Psoas muscle (tissue), 8 donors: ENCODE measurements around the gene PPP2R1A. TPM values are rescaled to one million over a fixed set of nuclear protein-coding genes. Genes with fewer than 3 reads are reported as not detected.
"Not testable (repeated sequence)": the region's sequence is repeated elsewhere in the genome, so short reads cannot be mapped to it uniquely, and the experiment has no call there.

ENCODE experiments used
- ATAC-seq, 4 donors: fragments of 200-7000 bp; cut with Tn5 transposase; one replicate each; pipeline ENCODE4 v1.9.1; 2020; ENCODE audit warnings: moderate library complexity in 3 of 4, mild to moderate bottlenecking in 2 of 4
- DNase-seq, 2 donors: peaks; one replicate each; pipeline ENCODE4 v3.0.0-alpha.2; 2020
- H3K27ac ChIP-seq: fragments of 200-600 bp; one replicate; pipeline ENCODE4 v1.8.0; 2022
- H3K27me3 ChIP-seq, 3 donors: fragments of 200-600 bp in 1 of 3; one replicate each; pipeline versions ENCODE4 v1.6.1 to v1.8.0; 2013 to 2022; ENCODE audit warnings: low read length in 2 of 3, mild to moderate bottlenecking in 2 of 3, moderate library complexity in 1 of 3; ENCODE audit not compliant: insufficient read depth in 3 of 3
- H3K36me3 ChIP-seq, 2 donors: fragments of 200-600 bp in 1 of 2; one replicate each; pipeline versions ENCODE4 v1.6.1 to v1.8.0; 2013 to 2022; ENCODE audit warnings: low read depth in 1 of 2, mild to moderate bottlenecking in 1 of 2, moderate library complexity in 1 of 2; ENCODE audit not compliant: insufficient read depth in 1 of 2
- H3K4me1 ChIP-seq: fragments of 200-600 bp; one replicate; pipeline ENCODE4 v1.8.0; 2022
- H3K4me3 ChIP-seq: fragments of 200-600 bp; one replicate; pipeline ENCODE4 v1.8.0; 2022; ENCODE audit warnings: mild to moderate bottlenecking
- H3K9me3 ChIP-seq: fragments of 200-600 bp; one replicate; pipeline ENCODE4 v1.8.0; 2022
- WGBS, 3 donors: extraction: QIAGEN DNeasy Blood & Tissue Kit; methylation state at CpG; one replicate each; pipeline versions ENCODE4 v1.1.6 to v1.1.7; 2013; 5-methylcytosine and 5-hydroxymethylcytosine counted together
- intact Hi-C, 2 donors: fragments of 100-400 bp; cut with DNase I; formaldehyde crosslinking; loops; one replicate each; pipeline versions ENCODE4 v1.11.0 to v1.14.2; 2022
- polyA plus RNA-seq, 3 donors: library from polyadenylated mRNA; stranded (reverse); fragments of 200-250 nt; gene quantifications; one replicate each; pipeline ENCODE4 v1.2.3, GENCODE V29; 2013
- total RNA-seq, 4 donors: library from RNA; stranded (reverse); fragmentation: NEBNext Ultra II Directional in 2 of 4; extraction: Animal tissue kit (Norgen Biotek cat#: 25700) in 2 of 4; gene quantifications; one replicate each; pipeline versions ENCODE4 v1.2.1 to v1.2.4, GENCODE V29; 2021 to 2023
- TF ChIP-seq, protein P1 (sequence below): fragments of 200-600 bp; IDR thresholded peaks from one replicate; pipeline ENCODE4 v1.8.0; 2022; ENCODE audit warnings: antibody characterized with exemption
- donor health status: healthy with polysubstance abuse.
- donor health status: DM: no; HTN: no; CAD: no; lungs with moderate emphysema.
- donor health status: Bipolar disorder and iron deficiency.
- donor health status: healthy.
- donor health status: DM: yes; HTN: yes; CAD: no.
- donor health status: DM: no; HTN: no; CAD: no.
- donor health status: DM: no; HTN: no; CAD: no.
- donor health status: DM: yes; HTN: yes; CAD: no.

PPP2R1A gene
- total and polyA plus RNA-seq, 7 donors: 127 to 400 (median 242) TPM

DNA sequence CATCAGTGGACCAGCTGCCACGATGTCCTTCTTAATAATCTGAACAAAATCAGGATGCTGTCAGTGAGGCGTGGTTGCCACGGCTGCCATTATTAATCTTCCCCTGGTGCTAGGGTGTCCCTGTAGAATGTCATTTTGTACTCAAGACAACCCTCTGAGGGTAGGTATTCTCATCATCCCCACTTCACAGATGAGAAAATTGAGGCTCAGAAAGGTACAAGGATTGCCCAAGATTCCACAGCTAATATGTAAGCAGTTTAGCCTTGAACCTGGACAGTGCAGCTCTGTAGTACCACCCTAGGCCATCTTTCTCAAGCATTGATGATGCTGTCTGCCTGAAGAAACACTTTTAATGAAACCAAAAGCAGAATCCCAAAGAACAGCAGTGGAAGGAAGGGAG, 8.1 kb downstream of the PPP2R1A start:
- peaks cover 88% of the 10 kb centered on the region for H3K4me1 ChIP-seq

DNA sequence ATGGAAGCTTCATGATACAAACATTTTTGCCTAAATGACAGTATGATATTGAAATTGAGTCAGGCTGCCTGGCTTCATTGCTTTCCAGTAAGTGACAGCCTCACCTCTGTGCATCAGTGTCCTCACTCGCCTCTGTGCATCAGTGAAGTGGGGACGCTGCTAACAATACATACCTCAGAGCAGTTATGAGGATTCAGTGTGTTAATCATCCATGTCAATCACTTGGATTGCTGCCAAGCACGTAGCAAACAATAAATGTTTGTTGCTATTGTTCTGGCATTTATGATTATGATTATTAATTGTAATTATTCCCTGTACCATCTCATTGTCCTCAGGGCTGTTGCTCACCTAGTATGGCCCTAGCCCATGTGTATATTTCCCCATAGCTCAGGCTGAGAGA, 8.8 kb downstream of the PPP2R1A start:
- ATAC-seq: no peak
- TF ChIP-seq, protein P1, sequence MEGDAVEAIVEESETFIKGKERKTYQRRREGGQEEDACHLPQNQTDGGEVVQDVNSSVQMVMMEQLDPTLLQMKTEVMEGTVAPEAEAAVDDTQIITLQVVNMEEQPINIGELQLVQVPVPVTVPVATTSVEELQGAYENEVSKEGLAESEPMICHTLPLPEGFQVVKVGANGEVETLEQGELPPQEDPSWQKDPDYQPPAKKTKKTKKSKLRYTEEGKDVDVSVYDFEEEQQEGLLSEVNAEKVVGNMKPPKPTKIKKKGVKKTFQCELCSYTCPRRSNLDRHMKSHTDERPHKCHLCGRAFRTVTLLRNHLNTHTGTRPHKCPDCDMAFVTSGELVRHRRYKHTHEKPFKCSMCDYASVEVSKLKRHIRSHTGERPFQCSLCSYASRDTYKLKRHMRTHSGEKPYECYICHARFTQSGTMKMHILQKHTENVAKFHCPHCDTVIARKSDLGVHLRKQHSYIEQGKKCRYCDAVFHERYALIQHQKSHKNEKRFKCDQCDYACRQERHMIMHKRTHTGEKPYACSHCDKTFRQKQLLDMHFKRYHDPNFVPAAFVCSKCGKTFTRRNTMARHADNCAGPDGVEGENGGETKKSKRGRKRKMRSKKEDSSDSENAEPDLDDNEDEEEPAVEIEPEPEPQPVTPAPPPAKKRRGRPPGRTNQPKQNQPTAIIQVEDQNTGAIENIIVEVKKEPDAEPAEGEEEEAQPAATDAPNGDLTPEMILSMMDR: no peak
- peak overlapping the region; percentile 84 for H3K27ac ChIP-seq

More for the DNA sequence above, 8.1 kb downstream of the PPP2R1A start:
- H3K27me3 ChIP-seq: no peaks in the 10 kb centered on the region
- no peak overlapping the region for H3K4me3 ChIP-seq
- H3K36me3 ChIP-seq: peaks cover 15 to 70% of the 10 kb centered on the region in 2 donors
- peak overlapping the region; percentile 84 for H3K27ac ChIP-seq
- H3K9me3 ChIP-seq: no peaks in the 10 kb centered on the region
- ATAC-seq (no peak), DNase-seq (no peak)
- TF ChIP-seq, protein P1: no peak
- WGBS, 3 donors: 82 to 86% (median 84%) methylated on average over 3 of the region's 3 CpGs
- intact Hi-C loops: no loop called here

DNA sequence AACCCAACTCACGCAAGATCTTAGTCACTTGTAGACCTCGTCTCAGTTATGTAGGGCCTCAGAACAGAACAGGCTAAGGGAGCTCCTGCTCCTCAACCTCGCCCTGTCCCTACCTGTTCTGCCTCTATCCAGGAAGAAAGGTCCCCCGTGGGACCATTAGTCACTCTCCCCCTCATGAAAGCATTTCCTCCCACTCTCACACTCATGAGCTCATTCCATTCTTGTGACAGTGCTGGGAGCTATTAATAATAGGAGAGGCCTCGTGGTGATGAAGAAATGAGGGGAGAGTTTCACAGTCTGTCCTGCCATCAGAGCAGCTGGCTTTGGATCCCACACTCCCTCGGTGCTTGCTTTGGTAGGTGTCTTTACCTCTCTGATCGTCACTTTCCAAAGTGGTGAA, 10.2 kb downstream of the PPP2R1A start:
- H3K4me3 ChIP-seq: peak overlapping the region; percentile 13
- DNase-seq: peak; percentile 48 to 66
- H3K9me3 ChIP-seq: no peaks in the 10 kb centered on the region
- peak overlapping the region; percentile 84 for H3K27ac ChIP-seq
- TF ChIP-seq, protein P1: no peak
- H3K27me3 ChIP-seq: no peaks in the 10 kb centered on the region
- peak; percentile 93 to 97 (median 95) for ATAC-seq
- WGBS, 3 donors: 39 to 46% (median 39%) methylated on average over 7 of the region's 7 CpGs
- intact Hi-C loops: no loop called here
- H3K36me3 ChIP-seq: peaks cover 23 to 82% of the 10 kb centered on the region in 2 donors
- H3K4me1 ChIP-seq: peaks cover 81% of the 10 kb centered on the region

More for the DNA sequence above, 8.8 kb downstream of the PPP2R1A start:
- H3K4me3 ChIP-seq: no peak overlapping the region
- H3K9me3 ChIP-seq: no peaks in the 10 kb centered on the region
- no peaks in the 10 kb centered on the region for H3K27me3 ChIP-seq
- no peak for DNase-seq
- peaks cover 88% of the 10 kb centered on the region for H3K4me1 ChIP-seq
- peaks cover 18 to 70% of the 10 kb centered on the region in 2 donors for H3K36me3 ChIP-seq
- intact Hi-C loops: loop anchor here in 1 of 2 donors (1.0 kb wide), 1 partner anchor 8 kb away; the partner anchor contains the start of gene PPP2R1A
- 31 to 39% (median 34%) methylated on average over 3 of the region's 3 CpGs for WGBS, 3 donors

DNA sequence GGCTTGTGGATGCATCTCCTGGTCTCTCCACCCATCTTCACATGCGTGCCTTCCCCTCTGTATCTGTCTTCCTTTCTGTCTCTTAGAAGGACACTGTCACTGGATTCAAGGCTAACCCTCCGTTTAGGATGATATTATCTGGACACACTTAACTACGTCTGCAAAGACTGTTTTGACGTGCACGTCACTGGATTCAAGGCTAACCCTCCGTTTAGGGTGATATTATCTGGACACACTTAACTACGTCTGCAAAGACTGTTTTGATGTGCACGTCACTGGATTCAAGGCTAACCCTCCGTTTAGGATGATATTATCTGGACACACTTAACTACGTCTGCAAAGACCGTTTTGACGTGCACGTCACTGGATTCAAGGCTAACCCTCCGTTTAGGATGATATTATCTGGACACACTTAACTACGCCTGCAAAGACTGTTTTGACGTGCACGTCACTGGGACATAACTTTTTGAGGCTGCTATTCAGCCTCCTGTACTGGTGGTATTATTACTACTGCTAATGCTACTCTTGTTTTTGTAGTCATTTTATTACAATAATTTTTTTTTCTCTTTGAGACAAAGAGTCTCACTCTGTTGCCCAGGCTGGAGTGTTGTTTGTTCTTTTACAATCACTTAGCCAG, 11.0 kb downstream of the PPP2R1A start:
- H3K27me3 ChIP-seq, H3K9me3 ChIP-seq, intact Hi-C loops, DNase-seq, ATAC-seq: not testable (repeated sequence)
- Histone ChIP-seq H3K27ac (peak overlapping the region; percentile 84), H3K36me3 (peaks cover 23 to 82% of the 10 kb centered on the region in 2 donors), H3K4me3 (peak overlapping the region; percentile 13), H3K4me1 (peaks cover 72% of the 10 kb centered on the region)
- 71 to 81% (median 71%) methylated on average over 17 of the region's 17 CpGs for WGBS, 3 donors

DNA sequence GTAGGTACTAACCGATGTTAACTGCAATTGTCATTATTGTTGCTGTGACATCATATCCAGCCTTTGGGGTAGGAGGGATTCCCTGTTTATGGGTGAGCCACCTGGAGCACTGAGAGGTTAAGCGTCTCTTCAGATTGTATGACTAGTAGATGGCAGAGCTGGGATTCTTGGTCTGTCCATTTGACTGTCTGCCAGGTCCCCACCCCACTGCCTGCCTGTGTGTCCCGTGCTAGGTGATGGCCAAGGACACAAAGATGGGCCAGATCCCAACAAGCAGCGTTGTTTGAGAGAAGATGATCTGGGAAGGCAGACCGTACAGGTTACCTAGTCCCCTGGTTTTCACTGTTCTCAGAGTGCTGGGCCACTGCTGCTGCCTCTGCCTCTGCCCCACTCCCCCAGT, 16.6 kb downstream of the PPP2R1A start:
- intact Hi-C loops: no loop called here

More for the DNA sequence above, 16.6 kb downstream of the PPP2R1A start:
- H3K36me3 ChIP-seq: peaks cover 34 to 100% of the 10 kb centered on the region in 2 donors
- no peak overlapping the region for H3K4me3 ChIP-seq
- no peaks in the 10 kb centered on the region for H3K27me3 ChIP-seq
- TF ChIP-seq, protein P1: no peak
- DNase-seq (peak in 1 of 2 donors; percentile 30), ATAC-seq (peak in 3 of 4 donors; percentile 4 to 42 (median 24))
- WGBS, 3 donors: 52 to 58% (median 53%) methylated on average over 5 of the region's 5 CpGs
- no peak overlapping the region for H3K27ac ChIP-seq
- H3K4me1 ChIP-seq: peaks cover 30% of the 10 kb centered on the region
- no peaks in the 10 kb centered on the region for H3K9me3 ChIP-seq
